Measurements from ENCODE around the gene FOXO6.

FOXO6 gene

DNA sequence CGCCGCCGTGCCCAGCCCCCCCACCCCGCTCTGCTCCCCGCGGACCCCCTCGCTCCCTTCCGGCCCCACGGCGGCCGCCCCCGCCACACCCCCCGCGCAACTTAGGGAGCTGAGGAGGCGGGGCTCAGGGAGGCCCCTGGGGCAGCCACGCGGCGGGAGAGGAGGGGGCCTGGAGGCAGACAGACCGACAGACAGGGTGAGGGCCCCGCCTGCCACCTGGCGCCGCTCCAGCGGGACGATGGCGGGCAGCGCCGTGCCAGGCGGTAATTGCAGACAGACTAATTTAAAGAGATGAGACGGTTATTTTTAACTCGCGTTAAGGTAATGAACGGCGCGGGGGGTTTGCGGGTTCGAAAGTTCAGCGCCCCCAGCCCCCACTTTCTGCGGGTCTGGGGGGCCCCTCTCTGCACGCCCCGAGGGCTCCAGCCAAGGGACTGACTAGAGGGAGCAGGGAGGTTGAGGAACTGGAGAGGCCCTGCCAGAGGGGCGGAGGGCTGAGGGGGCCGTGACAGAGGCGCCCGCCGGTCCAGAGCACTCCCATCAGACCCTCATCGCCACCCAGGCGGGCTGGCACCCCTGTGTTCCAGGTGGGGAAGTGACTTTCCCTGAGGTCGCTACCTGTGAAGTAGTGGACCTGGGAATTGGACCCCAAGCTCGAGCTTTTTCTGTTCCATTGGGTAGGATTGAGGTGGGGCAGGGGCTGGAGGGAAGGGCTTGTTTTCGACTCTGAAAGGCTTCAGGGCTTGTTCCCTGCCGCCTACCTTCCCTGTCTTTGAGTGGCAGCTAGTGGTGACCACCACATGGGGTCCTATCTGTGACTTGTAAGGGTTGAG, 5.4 kb downstream of the FOXO6 start:
- peak; percentile 28 for DNase-seq (ENCODE audit: low read depth)

DNA sequence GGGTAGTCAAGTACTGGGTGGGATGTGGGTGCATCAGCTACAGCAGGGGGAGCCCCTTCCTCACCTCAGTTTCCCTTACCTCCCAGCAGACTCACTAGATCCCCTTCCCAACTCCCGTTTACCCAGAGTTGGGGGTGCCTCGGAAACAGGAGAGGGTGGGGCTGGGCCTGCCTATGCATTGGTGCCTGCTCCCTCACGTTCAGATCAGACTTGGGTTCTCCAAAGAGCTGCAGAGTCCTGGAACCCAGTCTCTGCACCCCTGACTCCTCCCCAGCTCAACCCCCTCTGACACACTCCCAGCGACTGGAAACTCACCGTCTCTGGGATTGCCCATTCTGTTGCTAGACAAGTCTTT, 6.0 kb downstream of the FOXO6 start:
- DNase-seq (ENCODE audit: low read depth) = no peak

GRCh38 chr1:41368366-41368765, 7.1 kb downstream of the FOXO6 start:
- no peak for DNase-seq (ENCODE audit: low read depth)

GRCh38 chr1:41368801-41369200, 7.6 kb downstream of the FOXO6 start:
- no peak for DNase-seq (ENCODE audit: low read depth)

DNA sequence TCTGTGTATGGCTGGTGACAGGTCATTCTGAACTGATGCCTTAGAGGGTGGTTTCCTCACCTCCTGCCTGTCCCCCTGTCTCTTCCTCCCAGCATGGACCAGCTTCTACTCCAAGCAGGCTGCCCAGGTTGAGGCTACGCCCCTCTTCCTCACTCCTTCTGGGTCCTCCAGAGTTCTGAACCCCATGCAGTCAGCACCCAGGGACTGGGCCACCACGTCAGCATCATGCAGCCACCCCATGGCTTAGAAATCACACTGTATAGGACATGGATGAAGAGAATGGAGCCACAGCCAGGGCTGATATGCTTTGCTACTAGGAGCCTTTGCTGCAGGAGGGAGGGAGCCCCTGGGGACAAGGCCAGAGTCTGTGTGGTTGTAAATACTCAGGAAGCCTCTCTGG, 8.3 kb downstream of the FOXO6 start:
- no peak for DNase-seq (ENCODE audit: low read depth)

- DNase-seq (ENCODE audit: low read depth) = no peak
These were observed 9.0 kb downstream of the FOXO6 start for GRCh38 chr1:41370225-41370624.

DNA sequence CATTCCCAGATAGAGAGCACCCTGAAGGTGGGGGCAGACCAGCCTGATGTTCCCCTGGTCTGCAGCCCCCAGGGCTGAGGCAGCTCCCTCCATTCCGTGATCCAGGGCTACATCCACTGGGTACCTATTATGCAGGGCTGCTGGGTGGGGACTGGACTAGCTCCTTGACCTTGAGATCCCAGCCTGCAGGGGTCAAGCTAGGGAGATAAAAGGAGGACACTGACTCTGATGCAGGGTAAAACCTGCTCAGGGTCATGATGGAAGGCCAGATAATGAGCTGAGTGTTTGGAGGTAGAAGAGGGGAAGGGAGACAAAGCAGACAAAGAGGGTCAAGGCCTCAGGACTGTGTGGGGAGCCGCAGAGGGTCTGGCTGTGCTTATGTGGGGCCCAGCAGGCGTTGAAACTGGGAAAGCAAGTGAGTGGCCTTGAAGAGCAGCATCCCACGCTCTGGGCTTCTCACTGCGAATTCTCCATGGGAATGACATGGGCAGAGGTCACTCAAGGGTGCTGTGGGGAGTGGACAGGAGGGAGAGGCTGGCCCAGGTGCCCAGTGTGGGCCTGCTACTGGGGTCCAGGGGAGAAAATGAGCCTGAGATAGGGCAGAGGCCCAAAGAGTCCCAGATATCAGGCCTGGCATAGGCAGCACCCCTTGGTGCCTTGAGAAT, 9.7 kb downstream of the FOXO6 start:
- no peak for DNase-seq (ENCODE audit: low read depth)

DNA sequence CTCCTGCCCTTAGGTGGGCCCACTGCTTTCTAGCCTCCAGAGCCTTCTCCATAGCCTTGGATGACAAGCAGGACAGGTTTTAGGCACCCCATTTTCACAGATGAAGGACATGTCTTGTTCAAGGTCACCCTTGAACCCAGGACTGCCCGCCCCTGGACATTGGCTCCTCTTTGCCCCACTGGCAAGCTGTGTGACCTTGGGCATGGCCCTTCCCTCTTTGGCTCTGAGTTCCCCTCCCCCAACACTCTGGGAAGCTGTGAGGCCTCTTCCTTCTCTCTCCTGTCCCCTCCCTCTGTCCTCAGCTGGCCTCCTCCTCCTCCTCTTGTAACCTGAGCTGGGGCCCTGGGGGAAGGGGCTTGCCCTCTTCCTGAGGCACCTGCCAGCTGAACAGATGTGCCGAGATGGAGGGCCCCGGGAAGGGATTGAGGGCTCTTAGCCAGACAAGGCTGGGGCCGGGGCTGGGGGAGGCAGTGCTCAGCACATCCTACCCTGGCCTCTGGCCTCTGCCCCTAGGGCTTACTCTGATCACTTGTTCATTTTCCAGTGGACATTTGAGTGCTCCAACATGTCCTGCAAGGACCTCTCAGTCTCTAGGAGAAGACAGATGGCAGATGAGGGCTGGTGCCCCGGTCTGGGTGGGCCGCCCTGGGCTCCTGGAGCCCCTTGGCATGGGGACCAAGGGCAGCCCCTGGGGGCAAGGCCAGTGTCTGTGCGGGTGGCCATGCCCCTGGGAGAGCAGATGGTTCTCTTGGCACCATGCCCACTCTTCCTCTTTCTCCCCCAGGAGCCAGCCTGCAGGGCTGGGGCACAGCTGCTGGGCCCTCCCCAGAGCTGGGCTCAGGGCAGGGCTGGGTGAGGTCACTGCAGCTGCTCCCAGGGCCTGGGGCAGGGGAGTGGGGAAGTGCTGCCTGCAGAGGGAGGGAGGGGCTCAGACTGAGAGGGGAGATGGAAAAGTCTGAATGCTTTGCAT, 10.7 kb downstream of the FOXO6 start:
- DNase-seq (ENCODE audit: low read depth) = no peak

- DNase-seq (ENCODE audit: low read depth) = no peak
These were observed 11.4 kb downstream of the FOXO6 start for GRCh38 chr1:41372600-41372993.

DNA sequence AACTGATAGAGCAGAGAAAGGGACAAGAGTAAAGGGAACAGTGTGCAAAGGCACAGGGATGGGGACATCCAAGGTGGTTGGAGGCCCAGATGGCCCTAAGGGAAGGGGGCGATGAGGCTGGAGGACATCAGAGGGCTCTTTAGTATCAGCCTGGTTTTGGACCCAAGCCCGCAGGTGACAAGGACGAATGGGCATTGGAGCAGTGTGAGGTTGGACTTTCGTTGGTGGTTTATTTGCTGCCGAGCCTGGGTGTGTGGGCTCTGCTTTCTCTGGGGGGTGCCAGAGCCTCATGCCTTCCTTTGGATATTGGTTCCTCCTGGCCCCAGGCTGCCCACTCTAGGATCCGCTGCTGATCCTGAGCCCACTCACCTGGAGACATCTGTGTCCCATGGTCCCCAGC, 12.1 kb downstream of the FOXO6 start:
- DNase-seq (ENCODE audit: low read depth) = no peak

DNA sequence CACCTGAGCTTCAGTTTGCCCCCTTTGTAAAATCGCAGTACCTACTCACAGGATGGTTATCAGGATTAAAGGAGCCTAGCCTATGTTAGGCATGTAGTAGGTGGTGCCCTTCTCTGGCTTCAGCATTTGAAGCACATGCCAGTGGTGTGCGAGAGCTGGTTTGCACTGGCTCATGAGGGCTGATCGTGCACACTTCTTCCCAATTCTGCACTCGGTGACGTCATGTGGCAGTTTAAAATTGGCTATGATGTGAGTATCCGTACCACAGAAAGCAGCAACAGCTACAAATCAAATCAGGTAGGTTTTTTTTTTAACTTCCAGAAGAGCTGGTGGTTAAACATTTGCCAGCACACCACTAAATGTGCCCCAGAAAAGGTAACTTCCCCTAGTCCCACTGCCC, 13.5 kb downstream of the FOXO6 start:
- no peak for DNase-seq (ENCODE audit: low read depth)

- no peak for DNase-seq (ENCODE audit: low read depth)
These were observed 16.2 kb downstream of the FOXO6 start for GRCh38 chr1:41377397-41377796.

GRCh38 chr1:41378222-41378621, 17.0 kb downstream of the FOXO6 start:
- DNase-seq (ENCODE audit: low read depth) = no peak

GRCh38 chr1:41378999-41379737, 17.9 kb downstream of the FOXO6 start:
- DNase-seq (ENCODE audit: low read depth) = no peak

- no peak for DNase-seq (ENCODE audit: low read depth)
These were observed 18.5 kb downstream of the FOXO6 start for GRCh38 chr1:41379738-41380130.

- no peak for DNase-seq (ENCODE audit: low read depth)
These were observed 19.0 kb downstream of the FOXO6 start for GRCh38 chr1:41380195-41380594.

DNA sequence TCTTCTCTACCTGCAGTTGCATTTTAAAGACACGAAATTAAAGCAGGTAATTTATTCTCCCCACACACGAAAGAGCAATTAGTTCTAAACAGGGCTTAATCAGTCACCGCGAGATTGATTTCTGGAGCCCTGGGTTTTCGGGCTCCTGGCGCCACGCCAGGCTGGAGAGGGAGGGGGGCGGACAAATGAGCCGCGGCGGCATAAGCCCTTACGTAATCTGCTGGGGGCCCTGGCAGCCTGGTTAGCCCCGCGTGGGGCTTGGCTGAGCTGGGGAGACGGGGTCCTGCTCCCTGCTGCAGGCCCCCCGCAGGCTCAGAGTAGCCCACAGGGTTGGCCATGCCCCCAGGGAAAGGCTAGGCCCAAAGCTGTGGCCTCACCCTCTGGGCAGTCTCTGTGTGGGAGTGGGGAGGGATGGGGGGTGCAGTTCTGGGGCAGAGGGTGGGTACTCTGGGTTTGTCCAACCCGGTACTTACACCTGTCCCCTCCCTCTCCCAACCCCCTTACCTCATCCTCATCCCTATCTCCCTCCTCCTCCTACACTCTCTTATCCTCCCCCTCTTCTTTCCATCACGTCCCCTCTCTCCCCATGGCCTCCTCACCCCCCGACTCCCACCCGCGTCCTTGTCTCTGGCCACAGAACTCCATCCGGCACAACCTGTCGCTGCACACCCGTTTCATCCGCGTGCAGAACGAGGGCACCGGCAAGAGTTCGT, 19.9 kb downstream of the FOXO6 start:
- DNase-seq (ENCODE audit: low read depth) = no peak

DNA sequence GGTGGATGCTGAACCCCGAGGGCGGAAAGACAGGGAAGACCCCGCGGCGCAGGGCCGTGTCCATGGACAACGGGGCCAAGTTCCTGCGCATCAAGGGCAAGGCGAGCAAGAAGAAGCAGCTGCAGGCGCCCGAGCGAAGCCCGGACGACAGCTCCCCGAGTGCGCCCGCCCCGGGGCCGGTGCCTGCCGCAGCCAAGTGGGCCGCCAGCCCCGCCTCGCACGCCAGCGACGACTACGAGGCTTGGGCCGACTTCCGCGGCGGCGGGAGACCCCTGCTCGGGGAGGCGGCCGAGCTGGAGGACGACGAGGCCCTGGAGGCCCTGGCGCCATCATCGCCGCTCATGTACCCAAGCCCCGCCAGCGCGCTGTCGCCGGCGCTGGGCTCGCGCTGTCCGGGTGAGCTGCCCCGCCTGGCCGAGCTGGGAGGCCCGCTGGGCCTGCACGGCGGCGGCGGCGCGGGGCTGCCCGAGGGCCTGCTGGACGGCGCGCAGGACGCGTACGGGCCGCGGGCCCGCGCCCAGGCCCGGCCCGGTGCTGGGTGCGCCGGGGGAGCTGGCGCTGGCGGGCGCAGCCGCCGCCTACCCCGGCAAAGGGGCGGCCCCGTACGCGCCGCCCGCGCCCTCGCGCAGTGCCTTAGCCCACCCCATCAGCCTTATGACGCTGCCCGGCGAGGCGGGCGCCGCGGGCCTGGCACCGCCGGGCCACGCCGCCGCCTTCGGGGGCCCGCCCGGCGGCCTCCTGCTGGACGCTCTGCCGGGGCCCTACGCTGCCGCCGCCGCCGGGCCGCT, 20.7 kb downstream of the FOXO6 start:
- DNase-seq (ENCODE audit: low read depth) = peak; percentile 29

- no peak for DNase-seq (ENCODE audit: low read depth)
These were observed 21.4 kb downstream of the FOXO6 start for GRCh38 chr1:41382480-41383090.
